B cell (primary cell): ENCODE measurements around the gene NUP160.

Experiments
- EZH2 ChIP-seq: IDR thresholded peaks from 2 replicates; pipeline ENCODE4 v1.6.1; 2012; ENCODE audit warnings: borderline replicate concordance, low read depth, mild to moderate bottlenecking, moderate library complexity, low read length; ENCODE audit not compliant: insufficient read depth, poor library complexity, severe bottlenecking
- TF ChIP-seq, protein P1 (sequence below): fragments of 200-600 bp; IDR thresholded peaks from one replicate; pipeline ENCODE4 v1.8.0; 2022; ENCODE audit warnings: antibody characterized with exemption, mild to moderate bottlenecking

DNA sequence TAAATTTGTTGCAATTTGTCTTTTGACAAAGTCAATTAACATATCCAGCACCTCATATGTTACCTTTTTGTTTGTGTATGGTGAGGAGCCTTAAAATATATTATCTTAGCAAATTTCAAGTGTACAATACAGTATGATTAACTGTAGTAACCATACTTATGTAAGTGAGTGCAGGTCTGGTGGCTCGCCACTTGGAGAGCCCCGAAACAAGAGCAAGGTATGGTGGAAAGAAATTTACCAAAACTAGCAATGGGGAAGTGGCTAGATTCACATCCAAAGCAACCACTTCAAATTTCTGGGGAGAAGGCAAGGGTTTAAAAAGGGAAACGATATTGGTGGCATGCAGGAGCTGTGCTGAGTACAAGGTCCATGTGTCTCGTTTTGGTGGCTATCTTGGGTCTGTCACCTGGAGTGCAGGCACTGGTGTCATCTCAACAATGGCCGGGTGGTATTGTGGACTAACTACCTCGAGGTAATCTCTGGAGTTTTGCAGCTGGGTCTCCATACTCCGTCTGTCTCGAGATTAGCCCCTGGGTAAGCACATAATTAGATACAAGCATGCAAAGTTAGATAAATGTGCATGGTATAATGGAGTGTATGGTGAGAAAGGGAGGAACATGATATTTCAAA is 72.8 kb downstream of the NUP160 start:
- TF ChIP-seq, protein P1, sequence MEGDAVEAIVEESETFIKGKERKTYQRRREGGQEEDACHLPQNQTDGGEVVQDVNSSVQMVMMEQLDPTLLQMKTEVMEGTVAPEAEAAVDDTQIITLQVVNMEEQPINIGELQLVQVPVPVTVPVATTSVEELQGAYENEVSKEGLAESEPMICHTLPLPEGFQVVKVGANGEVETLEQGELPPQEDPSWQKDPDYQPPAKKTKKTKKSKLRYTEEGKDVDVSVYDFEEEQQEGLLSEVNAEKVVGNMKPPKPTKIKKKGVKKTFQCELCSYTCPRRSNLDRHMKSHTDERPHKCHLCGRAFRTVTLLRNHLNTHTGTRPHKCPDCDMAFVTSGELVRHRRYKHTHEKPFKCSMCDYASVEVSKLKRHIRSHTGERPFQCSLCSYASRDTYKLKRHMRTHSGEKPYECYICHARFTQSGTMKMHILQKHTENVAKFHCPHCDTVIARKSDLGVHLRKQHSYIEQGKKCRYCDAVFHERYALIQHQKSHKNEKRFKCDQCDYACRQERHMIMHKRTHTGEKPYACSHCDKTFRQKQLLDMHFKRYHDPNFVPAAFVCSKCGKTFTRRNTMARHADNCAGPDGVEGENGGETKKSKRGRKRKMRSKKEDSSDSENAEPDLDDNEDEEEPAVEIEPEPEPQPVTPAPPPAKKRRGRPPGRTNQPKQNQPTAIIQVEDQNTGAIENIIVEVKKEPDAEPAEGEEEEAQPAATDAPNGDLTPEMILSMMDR, result no peak
- no peak for TF ChIP-seq EZH2
